ENCODE results near the gene LY86.

LY86 gene

GRCh38 chr6:6640926-6641325, 52.4 kb downstream of the LY86 start:
- no peaks in the 10 kb centered on the region for H3K36me3 Mint-ChIP-seq (ENCODE audit: low read depth)
- no peaks in the 10 kb centered on the region for H3K27me3 Mint-ChIP-seq
- H3K9me3 Mint-ChIP-seq = no peaks in the 10 kb centered on the region
- H3K4me3 Mint-ChIP-seq = no peak overlapping the region
- no peak overlapping the region for H3K27ac Mint-ChIP-seq
- peaks cover 6% of the 10 kb centered on the region for H3K4me1 Mint-ChIP-seq (ENCODE audit: low read depth)
- no peak for DNase-seq

- Mint-ChIP-seq H3K4me3 (no peak overlapping the region), H3K36me3 (ENCODE audit: low read depth) (no peaks in the 10 kb centered on the region), H3K4me1 (ENCODE audit: low read depth) (peaks cover 6% of the 10 kb centered on the region), H3K27ac (no peak overlapping the region), H3K27me3 (no peaks in the 10 kb centered on the region), H3K9me3 (no peaks in the 10 kb centered on the region)
- no peak for DNase-seq
Measured at GRCh38 chr6:6643398-6643797, 54.9 kb downstream of the LY86 start.

GRCh38 chr6:6645261-6645917, 56.9 kb downstream of the LY86 start:
- Mint-ChIP-seq H3K36me3 (ENCODE audit: low read depth) (no peaks in the 10 kb centered on the region), H3K4me3 (no peak overlapping the region), H3K27ac (no peak overlapping the region), H3K4me1 (ENCODE audit: low read depth) (peaks cover 22% of the 10 kb centered on the region), H3K9me3 (no peaks in the 10 kb centered on the region), H3K27me3 (no peaks in the 10 kb centered on the region)
- no peak for DNase-seq

- Mint-ChIP-seq H3K27ac (no peak overlapping the region), H3K4me3 (no peak overlapping the region), H3K9me3 (no peaks in the 10 kb centered on the region), H3K36me3 (ENCODE audit: low read depth) (no peaks in the 10 kb centered on the region), H3K27me3 (no peaks in the 10 kb centered on the region), H3K4me1 (ENCODE audit: low read depth) (peaks cover 27% of the 10 kb centered on the region)
- no peak for DNase-seq
Measured at GRCh38 chr6:6646384-6646783, 57.9 kb downstream of the LY86 start.

- Mint-ChIP-seq H3K27ac (no peak overlapping the region), H3K36me3 (ENCODE audit: low read depth) (no peaks in the 10 kb centered on the region), H3K9me3 (no peaks in the 10 kb centered on the region), H3K4me3 (no peak overlapping the region), H3K27me3 (no peaks in the 10 kb centered on the region), H3K4me1 (ENCODE audit: low read depth) (peaks cover 30% of the 10 kb centered on the region)
- no peak for DNase-seq
Measured at GRCh38 chr6:6646859-6647258, 58.3 kb downstream of the LY86 start.

- Mint-ChIP-seq H3K4me3 (no peak overlapping the region), H3K27ac (no peak overlapping the region), H3K4me1 (ENCODE audit: low read depth) (peaks cover 38% of the 10 kb centered on the region), H3K9me3 (no peaks in the 10 kb centered on the region), H3K36me3 (ENCODE audit: low read depth) (no peaks in the 10 kb centered on the region), H3K27me3 (no peaks in the 10 kb centered on the region)
- DNase-seq = no peak
Measured at GRCh38 chr6:6648692-6649343, 60.3 kb downstream of the LY86 start.

GRCh38 chr6:6649824-6650349, 61.4 kb downstream of the LY86 start:
- Mint-ChIP-seq H3K36me3 (ENCODE audit: low read depth) (no peaks in the 10 kb centered on the region), H3K4me1 (ENCODE audit: low read depth) (peaks cover 48% of the 10 kb centered on the region), H3K9me3 (no peaks in the 10 kb centered on the region), H3K27ac (no peak overlapping the region), H3K27me3 (no peaks in the 10 kb centered on the region), H3K4me3 (no peak overlapping the region)
- DNase-seq = no peak

- H3K9me3 Mint-ChIP-seq = no peaks in the 10 kb centered on the region
- peaks cover 3% of the 10 kb centered on the region for H3K36me3 Mint-ChIP-seq (ENCODE audit: low read depth)
- H3K4me3 Mint-ChIP-seq = no peak overlapping the region
- no peaks in the 10 kb centered on the region for H3K27me3 Mint-ChIP-seq
- no peak for DNase-seq
- no peak overlapping the region for H3K27ac Mint-ChIP-seq
- H3K4me1 Mint-ChIP-seq (ENCODE audit: low read depth) = peaks cover 58% of the 10 kb centered on the region
Measured at GRCh38 chr6:6650839-6651238, 62.3 kb downstream of the LY86 start.

GRCh38 chr6:6651335-6651734, 62.8 kb downstream of the LY86 start:
- Mint-ChIP-seq H3K9me3 (no peaks in the 10 kb centered on the region), H3K27ac (no peak overlapping the region), H3K4me3 (no peak overlapping the region), H3K36me3 (ENCODE audit: low read depth) (peaks cover 3% of the 10 kb centered on the region), H3K4me1 (ENCODE audit: low read depth) (peaks cover 63% of the 10 kb centered on the region), H3K27me3 (no peaks in the 10 kb centered on the region)
- DNase-seq = no peak

GRCh38 chr6:6652932-6653331, 64.4 kb downstream of the LY86 start:
- no peak overlapping the region for H3K27ac Mint-ChIP-seq

GRCh38 chr6:6654599-6655575, 66.4 kb downstream of the LY86 start:
- Mint-ChIP-seq H3K36me3 (ENCODE audit: low read depth) (peaks cover 3% of the 10 kb centered on the region), H3K9me3 (no peaks in the 10 kb centered on the region), H3K4me1 (ENCODE audit: low read depth) (peaks cover 86% of the 10 kb centered on the region), H3K27ac (peak overlapping the region; percentile 94), H3K27me3 (no peaks in the 10 kb centered on the region), H3K4me3 (peak overlapping the region; percentile 42)
- DNase-seq = peak; percentile 57

More at GRCh38 chr6:6652932-6653331, 64.4 kb downstream of the LY86 start:
- no peaks in the 10 kb centered on the region for H3K27me3 Mint-ChIP-seq
- peaks cover 79% of the 10 kb centered on the region for H3K4me1 Mint-ChIP-seq (ENCODE audit: low read depth)
- no peaks in the 10 kb centered on the region for H3K9me3 Mint-ChIP-seq
- H3K4me3 Mint-ChIP-seq = no peak overlapping the region
- H3K36me3 Mint-ChIP-seq (ENCODE audit: low read depth) = peaks cover 3% of the 10 kb centered on the region
- no peak for DNase-seq

GRCh38 chr6:6655805-6656251, 67.3 kb downstream of the LY86 start:
- H3K36me3 Mint-ChIP-seq (ENCODE audit: low read depth) = peaks cover 3% of the 10 kb centered on the region
- peaks cover 84% of the 10 kb centered on the region for H3K4me1 Mint-ChIP-seq (ENCODE audit: low read depth)
- peak overlapping the region; percentile 94 for H3K27ac Mint-ChIP-seq
- peak; percentile 53 for DNase-seq
- H3K9me3 Mint-ChIP-seq = no peaks in the 10 kb centered on the region
- no peaks in the 10 kb centered on the region for H3K27me3 Mint-ChIP-seq
- peak overlapping the region; percentile 42 for H3K4me3 Mint-ChIP-seq

GRCh38 chr6:6656287-6656686, 67.8 kb downstream of the LY86 start:
- Mint-ChIP-seq H3K36me3 (ENCODE audit: low read depth) (peaks cover 3% of the 10 kb centered on the region), H3K27ac (peak overlapping the region; percentile 94), H3K4me1 (ENCODE audit: low read depth) (peaks cover 82% of the 10 kb centered on the region), H3K9me3 (no peaks in the 10 kb centered on the region), H3K4me3 (peak overlapping the region; percentile 42), H3K27me3 (no peaks in the 10 kb centered on the region)
- no peak for DNase-seq

GRCh38 chr6:6657085-6657819, 68.7 kb downstream of the LY86 start:
- Mint-ChIP-seq H3K9me3 (no peaks in the 10 kb centered on the region), H3K36me3 (ENCODE audit: low read depth) (peaks cover 3% of the 10 kb centered on the region), H3K4me3 (no peak overlapping the region), H3K4me1 (ENCODE audit: low read depth) (peaks cover 83% of the 10 kb centered on the region), H3K27me3 (no peaks in the 10 kb centered on the region), H3K27ac (peak overlapping the region; percentile 94)
- DNase-seq = no peak
